ENCODE results near the gene LRRC10. TPM values are rescaled to one million over a fixed set of nuclear protein-coding genes. Genes with fewer than 3 reads are reported as not detected.

The LRRC10 gene, protein sequence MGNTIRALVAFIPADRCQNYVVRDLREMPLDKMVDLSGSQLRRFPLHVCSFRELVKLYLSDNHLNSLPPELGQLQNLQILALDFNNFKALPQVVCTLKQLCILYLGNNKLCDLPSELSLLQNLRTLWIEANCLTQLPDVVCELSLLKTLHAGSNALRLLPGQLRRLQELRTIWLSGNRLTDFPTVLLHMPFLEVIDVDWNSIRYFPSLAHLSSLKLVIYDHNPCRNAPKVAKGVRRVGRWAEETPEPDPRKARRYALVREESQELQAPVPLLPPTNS
- total RNA-seq = not detected

DNA sequence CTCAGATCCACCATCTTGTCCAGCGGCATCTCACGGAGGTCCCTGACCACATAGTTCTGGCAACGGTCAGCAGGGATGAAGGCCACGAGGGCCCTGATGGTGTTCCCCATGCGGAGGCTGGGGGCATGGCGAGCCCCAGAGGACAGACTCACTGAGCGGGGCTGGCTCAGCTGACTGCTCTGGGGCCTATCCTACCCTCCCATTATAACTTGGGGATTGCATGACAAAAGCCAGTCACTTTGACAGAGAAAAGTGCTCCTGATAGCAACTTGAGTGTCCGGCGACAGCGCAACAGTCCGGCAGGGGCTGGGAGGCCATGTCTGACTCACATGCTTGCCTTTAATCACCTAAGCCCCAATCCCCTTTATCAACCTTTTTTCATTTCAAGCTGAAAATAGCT, at the start of gene LRRC10:
Gene LRRC10, minus strand, starts transcription at position 179 of the 400 bp plus-strand sequence. Its CDS starts 69 bp downstream, at position 110.
- Histone ChIP-seq H3K9me3 (no peaks in the 10 kb centered on the region), H3K27ac (no peak within 1 kb of the TSS), H3K27me3 (no peaks in the 10 kb centered on the region), H3K4me3 (no peak within 1 kb of the TSS), H3K9ac (ENCODE audit: low read depth in 2 of 2, low read length in 2 of 2) (no peak within 1 kb of the TSS), H3K36me3 (no peaks in the 10 kb centered on the region), H3K4me1 (no peaks in the 10 kb centered on the region)
- DNase-seq = no peak
- intact Hi-C loops (cut with DNase I) = no loop called here
- TF ChIP-seq, protein P1, sequence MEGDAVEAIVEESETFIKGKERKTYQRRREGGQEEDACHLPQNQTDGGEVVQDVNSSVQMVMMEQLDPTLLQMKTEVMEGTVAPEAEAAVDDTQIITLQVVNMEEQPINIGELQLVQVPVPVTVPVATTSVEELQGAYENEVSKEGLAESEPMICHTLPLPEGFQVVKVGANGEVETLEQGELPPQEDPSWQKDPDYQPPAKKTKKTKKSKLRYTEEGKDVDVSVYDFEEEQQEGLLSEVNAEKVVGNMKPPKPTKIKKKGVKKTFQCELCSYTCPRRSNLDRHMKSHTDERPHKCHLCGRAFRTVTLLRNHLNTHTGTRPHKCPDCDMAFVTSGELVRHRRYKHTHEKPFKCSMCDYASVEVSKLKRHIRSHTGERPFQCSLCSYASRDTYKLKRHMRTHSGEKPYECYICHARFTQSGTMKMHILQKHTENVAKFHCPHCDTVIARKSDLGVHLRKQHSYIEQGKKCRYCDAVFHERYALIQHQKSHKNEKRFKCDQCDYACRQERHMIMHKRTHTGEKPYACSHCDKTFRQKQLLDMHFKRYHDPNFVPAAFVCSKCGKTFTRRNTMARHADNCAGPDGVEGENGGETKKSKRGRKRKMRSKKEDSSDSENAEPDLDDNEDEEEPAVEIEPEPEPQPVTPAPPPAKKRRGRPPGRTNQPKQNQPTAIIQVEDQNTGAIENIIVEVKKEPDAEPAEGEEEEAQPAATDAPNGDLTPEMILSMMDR (IDR thresholded peaks at IDR 0.05) = no peak

DNA sequence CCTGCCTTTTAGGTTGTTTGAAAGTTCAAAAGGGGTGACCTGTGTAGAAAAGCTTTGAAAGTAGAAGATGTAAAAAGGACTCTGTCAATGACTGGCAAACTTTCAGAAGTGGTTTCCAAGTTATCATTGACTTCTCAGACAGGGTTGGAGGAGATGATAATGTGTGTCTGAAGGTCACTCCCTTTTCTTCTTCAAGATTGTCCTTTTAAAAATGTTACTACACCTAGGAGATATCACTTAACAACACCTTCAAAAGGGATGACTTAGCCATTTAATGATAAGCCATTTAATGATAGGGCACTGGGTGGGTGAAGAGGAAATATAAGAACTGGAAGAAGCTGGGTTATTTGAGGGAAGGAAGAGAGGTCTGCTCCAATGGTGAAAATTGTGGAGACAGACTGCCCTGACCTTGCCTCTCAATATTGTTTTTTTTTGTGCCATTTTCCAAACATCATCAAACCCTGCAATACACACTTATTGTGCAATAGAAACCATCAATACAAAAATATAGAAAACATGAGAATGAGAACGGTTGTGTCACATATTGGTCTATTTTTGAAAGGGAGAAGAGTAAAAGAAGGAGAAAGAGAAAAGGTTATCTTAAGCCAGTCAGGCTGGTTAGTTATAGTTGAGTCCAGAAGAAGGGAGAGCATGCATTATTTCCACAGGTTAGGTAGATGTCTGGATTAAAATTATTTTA, 49.6 kb upstream of the LRRC10 start:
- no peak overlapping the region for H3K9ac ChIP-seq (ENCODE audit: low read depth in 2 of 2, low read length in 2 of 2)
- intact Hi-C loops (cut with DNase I) = no loop called here
- TF ChIP-seq, protein P1 (IDR thresholded peaks at IDR 0.05) = no peak
- H3K4me1 ChIP-seq = no peaks in the 10 kb centered on the region
- H3K27ac ChIP-seq = no peak overlapping the region
- no peaks in the 10 kb centered on the region for H3K27me3 ChIP-seq
- no peak for DNase-seq
- no peaks in the 10 kb centered on the region for H3K9me3 ChIP-seq
- no peaks in the 10 kb centered on the region for H3K36me3 ChIP-seq
- H3K4me3 ChIP-seq = no peak overlapping the region

DNA sequence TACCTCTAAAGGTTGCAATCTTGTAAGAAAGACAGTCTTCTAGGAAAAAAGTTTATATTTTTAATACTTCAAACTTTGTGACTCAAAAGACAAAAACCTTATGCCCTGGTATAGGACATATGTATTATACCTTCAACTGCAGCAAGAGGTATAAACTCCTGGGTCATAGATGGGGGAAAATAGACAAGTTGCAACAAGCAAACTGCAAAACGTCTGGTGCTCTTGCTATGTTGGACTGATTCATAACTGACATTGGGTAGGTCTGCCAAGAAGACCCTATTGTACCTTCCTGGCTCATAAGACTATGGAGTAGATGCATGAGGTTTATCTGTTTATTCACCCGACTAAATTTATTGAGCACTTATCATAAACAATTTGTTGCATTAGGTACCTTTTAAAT, 47.5 kb upstream of the LRRC10 start:
- TF ChIP-seq, protein P1 (IDR thresholded peaks at IDR 0.05) = no peak
- intact Hi-C loops (cut with DNase I) = no loop called here
- Histone ChIP-seq H3K4me3 (no peak overlapping the region), H3K27ac (no peak overlapping the region), H3K9ac (ENCODE audit: low read depth in 2 of 2, low read length in 2 of 2) (no peak overlapping the region), H3K9me3 (no peaks in the 10 kb centered on the region), H3K4me1 (no peaks in the 10 kb centered on the region), H3K36me3 (no peaks in the 10 kb centered on the region), H3K27me3 (no peaks in the 10 kb centered on the region)
- DNase-seq = no peak

DNA sequence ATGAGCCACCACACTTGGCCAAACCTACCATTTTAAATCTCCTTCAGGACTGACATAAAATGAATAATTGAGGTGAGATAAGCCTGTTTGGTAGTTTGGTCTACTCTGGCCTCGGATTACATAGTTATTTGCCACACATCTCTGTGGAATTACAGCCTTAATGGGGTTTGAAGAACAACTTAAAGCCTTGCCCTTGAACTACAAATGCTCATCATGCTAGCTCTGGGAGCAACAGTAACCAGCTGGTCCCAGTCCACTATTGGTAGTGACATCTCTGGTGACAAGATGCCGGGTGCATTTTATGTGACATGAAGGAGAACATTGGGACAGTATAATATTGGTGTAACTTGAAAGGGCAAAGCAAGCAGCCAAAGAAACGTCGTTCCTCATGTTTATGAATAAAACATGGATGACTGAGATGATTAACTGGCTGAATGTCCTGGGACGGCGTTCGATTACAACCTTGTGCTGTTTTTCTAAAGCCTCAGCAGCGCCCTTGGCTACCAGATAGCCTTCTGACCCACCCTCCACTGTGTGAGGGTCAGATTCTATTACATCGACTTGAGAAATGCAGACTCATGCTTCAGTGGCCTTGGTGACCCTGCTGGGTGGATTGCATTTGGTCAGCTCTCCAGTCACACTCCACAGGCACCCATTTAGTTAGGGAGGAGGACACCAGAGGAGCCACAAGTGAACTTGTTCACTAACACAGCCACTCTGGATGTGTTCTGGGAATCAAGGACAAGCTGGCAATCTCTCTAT, 46.9 kb upstream of the LRRC10 start:
- intact Hi-C loops (cut with DNase I) = no loop called here

More for the DNA sequence above, 46.9 kb upstream of the LRRC10 start:
- no peak for DNase-seq
- TF ChIP-seq, protein P1 (IDR thresholded peaks at IDR 0.05) = no peak
- Histone ChIP-seq H3K36me3 (no peaks in the 10 kb centered on the region), H3K27me3 (no peaks in the 10 kb centered on the region), H3K4me3 (no peak overlapping the region), H3K4me1 (no peaks in the 10 kb centered on the region), H3K27ac (no peak overlapping the region), H3K9me3 (no peaks in the 10 kb centered on the region), H3K9ac (ENCODE audit: low read depth in 2 of 2, low read length in 2 of 2) (no peak overlapping the region)
